ENCODE measurements around the gene POLD1. TPM values are rescaled to one million over a fixed set of nuclear protein-coding genes. Genes with fewer than 3 reads are reported as not detected.
"Not testable (repeated sequence)": the region's sequence is repeated elsewhere in the genome, so short reads cannot be mapped to it uniquely, and the experiment has no call there.

POLD1 gene
- total RNA-seq, 1 donor from 2014 or later: 151 TPM

DNA sequence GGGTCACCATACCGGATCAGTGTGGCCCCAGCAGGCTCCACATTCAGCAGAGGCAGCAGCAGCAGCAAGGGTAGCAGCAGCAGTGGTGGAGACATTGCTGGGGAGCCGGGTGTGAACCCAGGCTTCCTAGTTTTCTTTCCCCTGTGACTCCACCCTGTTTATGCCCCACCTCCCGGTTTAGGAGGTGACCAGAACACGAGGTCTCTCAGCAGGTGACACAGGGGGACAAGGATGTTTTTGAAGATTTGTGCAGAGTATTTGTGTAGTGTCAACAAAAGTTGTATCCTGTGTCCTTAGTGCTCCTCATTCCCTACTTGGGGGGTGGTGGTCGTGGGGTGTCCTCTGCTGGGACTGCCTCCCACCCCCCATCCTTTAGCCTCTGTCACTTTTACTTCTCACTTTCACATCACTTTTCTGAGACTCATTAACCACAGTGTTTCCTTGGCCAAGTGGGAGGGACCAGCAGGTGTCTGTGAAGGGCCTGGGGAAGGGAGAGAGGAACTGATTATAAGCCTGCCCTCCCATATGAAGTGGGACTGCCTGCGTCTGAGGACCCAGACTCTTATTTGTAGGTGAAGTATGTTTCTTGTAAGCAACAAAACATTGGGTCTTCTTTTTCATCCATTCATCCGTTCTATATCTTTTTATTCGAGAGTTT is 39.4 kb upstream of the POLD1 start:
- Mint-ChIP-seq H3K4me1 (no peaks in the 10 kb centered on the region), H3K9me3 (peaks cover 2% of the 10 kb centered on the region), H3K27ac (ENCODE audit: unreplicated experiment) (no peak overlapping the region), H3K36me3 (ENCODE audit: low read depth) (peaks cover 12% of the 10 kb centered on the region), H3K27me3 (ENCODE audit: low read depth) (no peaks in the 10 kb centered on the region), H3K4me3 (no peak overlapping the region)
- TF ChIP-seq CTCF (conservative IDR thresholded peaks at IDR 0.05): no peak
- no peak for DNase-seq (ENCODE audit: low read depth, low spot score)

GRCh38 chr19:50347089-50347581 is 37.0 kb upstream of the POLD1 start:
- not testable (repeated sequence) for H3K4me1 Mint-ChIP-seq; H3K9me3 Mint-ChIP-seq; H3K4me3 Mint-ChIP-seq; H3K27ac Mint-ChIP-seq (ENCODE audit: unreplicated experiment); H3K27me3 Mint-ChIP-seq (ENCODE audit: low read depth); DNase-seq (ENCODE audit: low read depth, low spot score); H3K36me3 Mint-ChIP-seq (ENCODE audit: low read depth)

DNA sequence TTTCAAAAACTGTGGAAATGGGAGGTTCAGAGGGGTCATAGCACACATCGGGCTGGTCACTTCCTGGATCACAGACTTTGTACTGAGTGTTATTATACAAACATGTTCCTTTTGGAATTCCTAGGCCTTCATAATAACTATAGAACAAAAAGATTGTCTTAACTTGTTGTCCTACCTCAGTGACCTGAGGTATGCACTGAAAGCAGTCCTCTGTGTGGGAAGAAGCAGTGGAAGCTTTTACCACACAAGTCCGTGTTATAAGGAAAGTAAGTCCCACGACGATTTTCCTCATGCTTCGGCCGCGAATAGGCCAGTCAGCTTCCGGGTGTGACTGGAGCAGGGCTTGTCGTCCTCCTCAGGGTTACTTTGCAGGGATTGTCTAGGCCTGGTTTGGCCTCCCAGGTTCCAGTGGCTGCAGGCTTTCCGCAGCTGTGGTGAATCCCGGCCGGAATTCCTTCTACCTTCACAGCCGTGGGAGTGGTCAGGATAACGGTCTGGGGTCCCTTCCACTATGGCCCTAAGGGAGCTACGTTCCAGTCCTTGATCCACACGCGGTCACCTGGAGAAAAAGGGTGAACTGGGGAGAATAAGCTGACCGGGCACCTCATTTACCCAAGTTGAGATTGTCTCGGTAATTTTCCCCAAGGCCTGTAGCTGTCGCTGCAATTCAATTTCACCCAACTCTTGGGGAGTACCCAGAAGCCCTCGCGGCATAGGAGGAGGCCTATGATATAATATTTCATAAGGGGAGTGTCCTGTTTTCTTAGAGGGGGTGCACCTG is 34.7 kb upstream of the POLD1 start:
- Mint-ChIP-seq H3K27me3 (ENCODE audit: low read depth) (no peaks in the 10 kb centered on the region), H3K27ac (ENCODE audit: unreplicated experiment) (no peak overlapping the region), H3K4me1 (no peaks in the 10 kb centered on the region), H3K9me3 (no peaks in the 10 kb centered on the region), H3K36me3 (ENCODE audit: low read depth) (peaks cover 6% of the 10 kb centered on the region), H3K4me3 (no peak overlapping the region)
- DNase-seq (ENCODE audit: low read depth, low spot score): no peak
- TF ChIP-seq CTCF (conservative IDR thresholded peaks at IDR 0.05): no peak

- no peak overlapping the region for H3K27ac Mint-ChIP-seq (ENCODE audit: unreplicated experiment)
- no peaks in the 10 kb centered on the region for H3K9me3 Mint-ChIP-seq
- H3K4me3 Mint-ChIP-seq: no peak overlapping the region
- no peaks in the 10 kb centered on the region for H3K27me3 Mint-ChIP-seq (ENCODE audit: low read depth)
- H3K4me1 Mint-ChIP-seq: peaks cover 4% of the 10 kb centered on the region
- no peak for TF ChIP-seq CTCF (conservative IDR thresholded peaks at IDR 0.05)
- no peaks in the 10 kb centered on the region for H3K36me3 Mint-ChIP-seq (ENCODE audit: low read depth)
- DNase-seq (ENCODE audit: low read depth, low spot score): no peak
Observed at GRCh38 chr19:50352242-50352641, 31.9 kb upstream of the POLD1 start.

GRCh38 chr19:50353487-50353880 is 30.7 kb upstream of the POLD1 start:
- H3K27ac Mint-ChIP-seq (ENCODE audit: unreplicated experiment); H3K27me3 Mint-ChIP-seq (ENCODE audit: low read depth); H3K9me3 Mint-ChIP-seq; H3K36me3 Mint-ChIP-seq (ENCODE audit: low read depth); H3K4me3 Mint-ChIP-seq; DNase-seq (ENCODE audit: low read depth, low spot score); H3K4me1 Mint-ChIP-seq: not testable (repeated sequence)

GRCh38 chr19:50356691-50357177 is 27.4 kb upstream of the POLD1 start:
- DNase-seq (ENCODE audit: low read depth, low spot score): no peak
- peaks cover 9% of the 10 kb centered on the region for H3K9me3 Mint-ChIP-seq

More at GRCh38 chr19:50356691-50357177, 27.4 kb upstream of the POLD1 start:
- peaks cover 5% of the 10 kb centered on the region for H3K27me3 Mint-ChIP-seq (ENCODE audit: low read depth)
- no peak for TF ChIP-seq CTCF (conservative IDR thresholded peaks at IDR 0.05)
- H3K4me1 Mint-ChIP-seq: peaks cover 4% of the 10 kb centered on the region
- no peak overlapping the region for H3K27ac Mint-ChIP-seq (ENCODE audit: unreplicated experiment)
- H3K4me3 Mint-ChIP-seq: no peak overlapping the region
- H3K36me3 Mint-ChIP-seq (ENCODE audit: low read depth): peaks cover 8% of the 10 kb centered on the region

Data from neural crest cell (in vitro differentiated cells).